Measurements from ENCODE around the gene SERPINA4. TPM values are rescaled to one million over a fixed set of nuclear protein-coding genes. Genes with fewer than 3 reads are reported as not detected.

SERPINA4 gene
- total and polyA plus RNA-seq, 9 of the 15 experiments (the other 6 are each of a cell fraction or from before 2014, with no cell fraction given): not detected

- Histone ChIP-seq H3K36me3 (ENCODE audit: control insufficient read depth, insufficient read depth, low read length) (no peaks in the 10 kb centered on the region), H3K79me2 (ENCODE audit: control insufficient read depth, insufficient read depth, low read length) (no peaks in the 10 kb centered on the region), H3K4me2 (ENCODE audit: insufficient read depth, low read length) (no peak overlapping the region), H2AFZ (ENCODE audit: low read depth, low read length) (no peak overlapping the region), H3K27ac (ENCODE audit: extremely low read depth, low read depth, low read length) (no peak overlapping the region), H3K4me3 (no peak overlapping the region), H3K9ac (ENCODE audit: insufficient read depth in 1 of 2, low read depth in 2 of 2, low read length in 2 of 2) (no peak overlapping the region), H4K20me1 (replicated peaks; ENCODE audit: control insufficient read depth, insufficient read depth, low read length) (no peaks in the 10 kb centered on the region), H3K27me3 (ENCODE audit: control insufficient read depth in 2 of 2, insufficient read depth in 2 of 2, low read length in 2 of 2) (no peaks in the 10 kb centered on the region), H3K9me1 (ENCODE audit: control insufficient read depth, insufficient read depth, low read length) (no peaks in the 10 kb centered on the region), H3K4me1 (replicated peaks in 1 of 2; ENCODE audit: control insufficient read depth in 2 of 2, insufficient read depth in 2 of 2, low read length in 2 of 2) (no peaks in the 10 kb centered on the region), H3K9me3 (replicated peaks; ENCODE audit: control insufficient read depth, insufficient read depth, low read depth, low read length) (no peaks in the 10 kb centered on the region)
- in situ Hi-C loops (cut with MboI) (no loop called here), intact Hi-C loops (cut with micrococcal nuclease) (no loop called here)
- FAIRE-seq (no peak), DNase-seq (ENCODE audit: extremely low read depth in 1 of 4, low spot score in 3 of 4) (no peak), ATAC-seq (no peak)
- TF ChIP-seq FOXP1 (CRISPR knock-in tag; IDR thresholded peaks at IDR 0.05): no peak
- TF ChIP-seq, protein P1, sequence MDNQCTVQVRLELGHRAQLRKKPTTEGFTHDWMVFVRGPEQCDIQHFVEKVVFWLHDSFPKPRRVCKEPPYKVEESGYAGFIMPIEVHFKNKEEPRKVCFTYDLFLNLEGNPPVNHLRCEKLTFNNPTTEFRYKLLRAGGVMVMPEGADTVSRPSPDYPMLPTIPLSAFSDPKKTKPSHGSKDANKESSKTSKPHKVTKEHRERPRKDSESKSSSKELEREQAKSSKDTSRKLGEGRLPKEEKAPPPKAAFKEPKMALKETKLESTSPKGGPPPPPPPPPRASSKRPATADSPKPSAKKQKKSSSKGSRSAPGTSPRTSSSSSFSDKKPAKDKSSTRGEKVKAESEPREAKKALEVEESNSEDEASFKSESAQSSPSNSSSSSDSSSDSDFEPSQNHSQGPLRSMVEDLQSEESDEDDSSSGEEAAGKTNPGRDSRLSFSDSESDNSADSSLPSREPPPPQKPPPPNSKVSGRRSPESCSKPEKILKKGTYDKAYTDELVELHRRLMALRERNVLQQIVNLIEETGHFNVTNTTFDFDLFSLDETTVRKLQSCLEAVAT (IDR thresholded peaks at IDR 0.05): no peak
- no peak for TF ChIP-seq KDM2B (CRISPR knock-in tag; IDR thresholded peaks at IDR 0.05)
- TF ChIP-seq MXI1 (IDR thresholded peaks at IDR 0.05; ENCODE audit: low read depth, low read length): no peak
- TF ChIP-seq TCF7L2 (IDR thresholded peaks at IDR 0.05; ENCODE audit: low read depth, low read length): no peak
- TF ChIP-seq KLF13 (tag; IDR thresholded peaks at IDR 0.05; ENCODE audit: borderline replicate concordance, low read depth): no peak
- WGBS (ENCODE audit: insufficient coverage, low coverage, missing lambda C conversion rate): 4% methylated on average over 5 of the region's 7 CpGs
- ChIA-PET CTCF (ENCODE audit: low intra/inter-chr PET ratio) (no interaction called here), POLR2A (no interaction called here)
- BruUV-seq (replicated peaks): no TSS peak
Observed at GRCh38 chr14:94522115-94522724, 39.0 kb upstream of the SERPINA4 start.
